ENCODE results near the gene KRTCAP2. TPM values are rescaled to one million over a fixed set of nuclear protein-coding genes. Genes with fewer than 3 reads are reported as not detected.

The KRTCAP2 gene
- total RNA-seq, 1 donor from 2014 or later = 146 TPM

- Histone ChIP-seq H3K9me3 (no peaks in the 10 kb centered on the region), H3K4me3 (peak within 1 kb of the TSS; percentile 76 to 84), H3K4me1 (peaks cover 10 to 15% of the 10 kb centered on the region in 2 donors), H3K36me3 (peaks cover 7 to 22% of the 10 kb centered on the region in 2 donors), H3K27me3 (no peaks in the 10 kb centered on the region), H3K27ac (peak within 1 kb of the TSS; percentile 92 to 93)
- intact Hi-C loops (cut with DNase I) = loop anchor here (1.0 to 5.0 kb wide), 3 partner anchors 33 to 54 kb away; partner anchors contain the start of genes DPM3 and EFNA1
- DNase-seq (ENCODE audit: low spot score in 2 of 2) = peak in 1 of 2 donors; percentile 75
- no peak for TF ChIP-seq CTCF (IDR thresholded peaks at IDR 0.05)
Measured at GRCh38 chr1:155173478-155174323, 597 bp upstream of the KRTCAP2 start, which contains the start of gene TRIM46. Gene TRIM46 (plus strand): TSS chr1:155173849. CDS start chr1:155173967, 118 bp downstream.

GRCh38 chr1:155171836-155172731 lies 1.0 kb downstream of the KRTCAP2 start:
- no peak for DNase-seq (ENCODE audit: low spot score in 2 of 2)
- intact Hi-C loops (cut with DNase I) = loop anchor here (5.0 kb wide), 1 partner anchor 45 kb away; the partner anchor contains the start of gene EFNA1
- H3K9me3 ChIP-seq = no peaks in the 10 kb centered on the region
- no peak for TF ChIP-seq CTCF (IDR thresholded peaks at IDR 0.05)
- H3K4me3 ChIP-seq = peak overlapping the region; percentile 76 to 84
- H3K4me1 ChIP-seq = peaks cover 14 to 18% of the 10 kb centered on the region in 2 donors
- H3K27me3 ChIP-seq = no peaks in the 10 kb centered on the region
- H3K36me3 ChIP-seq = peaks cover 7 to 24% of the 10 kb centered on the region in 2 donors
- peak overlapping the region; percentile 92 to 93 for H3K27ac ChIP-seq

- no peak for DNase-seq (ENCODE audit: low spot score in 2 of 2)
- intact Hi-C loops (cut with DNase I) = loop anchor here (5.0 kb wide), 1 partner anchor 44 kb away; the partner anchor contains the start of gene EFNA1
- H3K36me3 ChIP-seq = peaks cover 7 to 24% of the 10 kb centered on the region in 2 donors
- no peaks in the 10 kb centered on the region for H3K9me3 ChIP-seq
- no peak overlapping the region for H3K27ac ChIP-seq
- TF ChIP-seq CTCF (IDR thresholded peaks at IDR 0.05) = no peak
- H3K27me3 ChIP-seq = no peaks in the 10 kb centered on the region
- peaks cover 14 to 18% of the 10 kb centered on the region in 2 donors for H3K4me1 ChIP-seq
- no peak overlapping the region for H3K4me3 ChIP-seq
Measured at GRCh38 chr1:155170806-155171205, 2.3 kb downstream of the KRTCAP2 start.

- Histone ChIP-seq H3K27ac (no peak overlapping the region), H3K4me1 (peaks cover 14 to 18% of the 10 kb centered on the region in 2 donors), H3K27me3 (no peaks in the 10 kb centered on the region), H3K36me3 (peaks cover 7 to 24% of the 10 kb centered on the region in 2 donors), H3K4me3 (no peak overlapping the region), H3K9me3 (no peaks in the 10 kb centered on the region)
- TF ChIP-seq CTCF (IDR thresholded peaks at IDR 0.05) = no peak
- no peak for DNase-seq (ENCODE audit: low spot score in 2 of 2)
- intact Hi-C loops (cut with DNase I) = loop anchor here (5.0 kb wide), 1 partner anchor 43 kb away; the partner anchor contains the start of gene EFNA1
Measured at GRCh38 chr1:155170101-155170785, 2.9 kb downstream of the KRTCAP2 start.

GRCh38 chr1:155169541-155169940 lies 3.6 kb downstream of the KRTCAP2 start:
- Histone ChIP-seq H3K27ac (no peak overlapping the region), H3K9me3 (no peaks in the 10 kb centered on the region), H3K36me3 (peaks cover 7 to 24% of the 10 kb centered on the region in 2 donors), H3K4me3 (no peak overlapping the region), H3K4me1 (peaks cover 14 to 16% of the 10 kb centered on the region in 2 donors), H3K27me3 (no peaks in the 10 kb centered on the region)
- TF ChIP-seq CTCF (IDR thresholded peaks at IDR 0.05) = no peak
- intact Hi-C loops (cut with DNase I) = no loop called here
- no peak for DNase-seq (ENCODE audit: low spot score in 2 of 2)
